Liver (tissue), 3 donors: ENCODE measurements around the gene SLIT3.

ENCODE experiments used
- EGR1 ChIP-seq, 2 donors: IDR thresholded peaks; 2 replicates each; pipeline ENCODE4 v1.6.1; 2016 to 2018; ENCODE audit warnings: antibody characterized with exemption in 2 of 2, low read depth in 2 of 2
- GABPA ChIP-seq, 2 donors: IDR thresholded peaks in 1 of 2; conservative IDR thresholded peaks in 1 of 2; 2 replicates each; pipeline ENCODE4 v1.6.1; 2016; ENCODE audit warnings: antibody characterized with exemption in 2 of 2, mild to moderate bottlenecking in 1 of 2, moderate library complexity in 1 of 2
- HNF4A ChIP-seq, 2 donors: conservative IDR thresholded peaks; 2 replicates each; pipeline ENCODE4 v1.6.1; 2016; ENCODE audit warnings: antibody characterized with exemption in 2 of 2, mild to moderate bottlenecking in 2 of 2
- JUND ChIP-seq, 2 donors: IDR thresholded peaks; 2 replicates each; pipeline ENCODE4 v1.6.1; 2016; ENCODE audit warnings: antibody characterized with exemption in 2 of 2
- NR2F2 ChIP-seq: IDR thresholded peaks from 2 replicates; pipeline ENCODE4 v1.6.1; 2016; ENCODE audit warnings: antibody characterized with exemption
- RAD21 ChIP-seq, 2 donors: IDR thresholded peaks; 2 replicates each; pipeline ENCODE4 v1.6.1; 2016; ENCODE audit warnings: antibody characterized with exemption in 2 of 2, mild to moderate bottlenecking in 2 of 2
- RXRA ChIP-seq, 2 donors: IDR thresholded peaks; 2 replicates each; pipeline ENCODE4 v1.6.1; 2017 to 2018; ENCODE audit warnings: antibody characterized with exemption in 2 of 2, mild to moderate bottlenecking in 1 of 2
- SP1 ChIP-seq: IDR thresholded peaks from 2 replicates; pipeline ENCODE4 v1.6.1; 2018; ENCODE audit warnings: antibody characterized with exemption, mild to moderate bottlenecking
- TAF1 ChIP-seq: conservative IDR thresholded peaks from 2 replicates; pipeline ENCODE4 v1.6.1; 2016; ENCODE audit warnings: antibody characterized with exemption, mild to moderate bottlenecking
- YY1 ChIP-seq: IDR thresholded peaks from 2 replicates; pipeline ENCODE4 v1.6.1; 2016; ENCODE audit warnings: antibody characterized with exemption, mild to moderate bottlenecking
- TF ChIP-seq, protein P1 (sequence below): fragments of 150-350 bp; IDR thresholded peaks from 2 replicates; pipeline ENCODE4 v1.5.1; 2017; ENCODE audit warnings: improper control_type of control experiment, low read depth, low read length; ENCODE audit not compliant: missing input control
- TF ChIP-seq, protein P2 (sequence below): IDR thresholded peaks from 2 replicates; pipeline ENCODE4 v1.6.1; 2016; ENCODE audit warnings: antibody characterized with exemption, mild to moderate bottlenecking
- TF ChIP-seq, protein P3 (sequence below): IDR thresholded peaks from 2 replicates; pipeline ENCODE4 v1.6.1; 2016; ENCODE audit warnings: antibody characterized with exemption
- donor health status: healthy.
- donor health status: healthy.

- TF ChIP-seq, protein P1, sequence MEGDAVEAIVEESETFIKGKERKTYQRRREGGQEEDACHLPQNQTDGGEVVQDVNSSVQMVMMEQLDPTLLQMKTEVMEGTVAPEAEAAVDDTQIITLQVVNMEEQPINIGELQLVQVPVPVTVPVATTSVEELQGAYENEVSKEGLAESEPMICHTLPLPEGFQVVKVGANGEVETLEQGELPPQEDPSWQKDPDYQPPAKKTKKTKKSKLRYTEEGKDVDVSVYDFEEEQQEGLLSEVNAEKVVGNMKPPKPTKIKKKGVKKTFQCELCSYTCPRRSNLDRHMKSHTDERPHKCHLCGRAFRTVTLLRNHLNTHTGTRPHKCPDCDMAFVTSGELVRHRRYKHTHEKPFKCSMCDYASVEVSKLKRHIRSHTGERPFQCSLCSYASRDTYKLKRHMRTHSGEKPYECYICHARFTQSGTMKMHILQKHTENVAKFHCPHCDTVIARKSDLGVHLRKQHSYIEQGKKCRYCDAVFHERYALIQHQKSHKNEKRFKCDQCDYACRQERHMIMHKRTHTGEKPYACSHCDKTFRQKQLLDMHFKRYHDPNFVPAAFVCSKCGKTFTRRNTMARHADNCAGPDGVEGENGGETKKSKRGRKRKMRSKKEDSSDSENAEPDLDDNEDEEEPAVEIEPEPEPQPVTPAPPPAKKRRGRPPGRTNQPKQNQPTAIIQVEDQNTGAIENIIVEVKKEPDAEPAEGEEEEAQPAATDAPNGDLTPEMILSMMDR = no peak
- TF ChIP-seq SP1 (no peak), NR2F2 (no peak), EGR1 (IDR thresholded peaks at IDR 0.05; ENCODE audit: low read depth in 2 of 2) (no peak), RXRA (IDR thresholded peaks at IDR 0.05) (no peak), YY1 (no peak), RAD21 (IDR thresholded peaks at IDR 0.05) (no peak), TAF1 (no peak), HNF4A (conservative IDR thresholded peaks at IDR 0.05) (no peak), GABPA (IDR thresholded peaks at IDR 0.05 in 1 of 2, conservative IDR thresholded peaks at IDR 0.05 in 1 of 2) (no peak), JUND (IDR thresholded peaks at IDR 0.05) (no peak)
- TF ChIP-seq, protein P2, sequence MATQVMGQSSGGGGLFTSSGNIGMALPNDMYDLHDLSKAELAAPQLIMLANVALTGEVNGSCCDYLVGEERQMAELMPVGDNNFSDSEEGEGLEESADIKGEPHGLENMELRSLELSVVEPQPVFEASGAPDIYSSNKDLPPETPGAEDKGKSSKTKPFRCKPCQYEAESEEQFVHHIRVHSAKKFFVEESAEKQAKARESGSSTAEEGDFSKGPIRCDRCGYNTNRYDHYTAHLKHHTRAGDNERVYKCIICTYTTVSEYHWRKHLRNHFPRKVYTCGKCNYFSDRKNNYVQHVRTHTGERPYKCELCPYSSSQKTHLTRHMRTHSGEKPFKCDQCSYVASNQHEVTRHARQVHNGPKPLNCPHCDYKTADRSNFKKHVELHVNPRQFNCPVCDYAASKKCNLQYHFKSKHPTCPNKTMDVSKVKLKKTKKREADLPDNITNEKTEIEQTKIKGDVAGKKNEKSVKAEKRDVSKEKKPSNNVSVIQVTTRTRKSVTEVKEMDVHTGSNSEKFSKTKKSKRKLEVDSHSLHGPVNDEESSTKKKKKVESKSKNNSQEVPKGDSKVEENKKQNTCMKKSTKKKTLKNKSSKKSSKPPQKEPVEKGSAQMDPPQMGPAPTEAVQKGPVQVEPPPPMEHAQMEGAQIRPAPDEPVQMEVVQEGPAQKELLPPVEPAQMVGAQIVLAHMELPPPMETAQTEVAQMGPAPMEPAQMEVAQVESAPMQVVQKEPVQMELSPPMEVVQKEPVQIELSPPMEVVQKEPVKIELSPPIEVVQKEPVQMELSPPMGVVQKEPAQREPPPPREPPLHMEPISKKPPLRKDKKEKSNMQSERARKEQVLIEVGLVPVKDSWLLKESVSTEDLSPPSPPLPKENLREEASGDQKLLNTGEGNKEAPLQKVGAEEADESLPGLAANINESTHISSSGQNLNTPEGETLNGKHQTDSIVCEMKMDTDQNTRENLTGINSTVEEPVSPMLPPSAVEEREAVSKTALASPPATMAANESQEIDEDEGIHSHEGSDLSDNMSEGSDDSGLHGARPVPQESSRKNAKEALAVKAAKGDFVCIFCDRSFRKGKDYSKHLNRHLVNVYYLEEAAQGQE = no peak
- TF ChIP-seq, protein P3, sequence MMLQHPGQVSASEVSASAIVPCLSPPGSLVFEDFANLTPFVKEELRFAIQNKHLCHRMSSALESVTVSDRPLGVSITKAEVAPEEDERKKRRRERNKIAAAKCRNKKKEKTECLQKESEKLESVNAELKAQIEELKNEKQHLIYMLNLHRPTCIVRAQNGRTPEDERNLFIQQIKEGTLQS = no peak
Measured at GRCh38 chr5:169195601-169196000, 105.3 kb downstream of the SLIT3 start.
